Measurements from ENCODE around the gene TMEM88.

DNA sequence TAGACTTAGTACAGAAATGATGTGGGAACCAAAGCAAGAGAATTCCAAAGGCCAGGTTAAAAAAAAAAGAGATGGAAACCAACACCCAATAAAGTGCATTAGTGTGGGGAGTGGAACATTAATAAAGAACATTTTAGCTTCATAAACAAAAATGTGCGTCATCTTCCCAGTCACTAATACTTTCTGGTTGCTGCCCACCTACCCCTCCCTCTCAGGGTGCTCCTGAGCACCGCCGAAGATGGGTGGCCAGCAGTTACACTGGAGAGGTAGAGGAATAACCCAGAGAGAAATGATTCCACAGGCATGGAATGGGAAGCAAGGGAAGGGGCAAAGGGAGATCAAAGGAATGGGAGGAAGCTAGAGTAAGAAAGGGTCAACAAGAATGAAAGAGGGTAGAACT lies 27.8 kb downstream of the TMEM88 start:
- TF ChIP-seq OSR1 (CRISPR knock-in tag; IDR thresholded peaks at IDR 0.05) (no peak), BACH2 (CRISPR knock-in tag; IDR thresholded peaks at IDR 0.05; ENCODE audit: borderline replicate concordance) (no peak), CSDC2 (CRISPR knock-in tag; IDR thresholded peaks at IDR 0.05) (no peak), ZNF565 (CRISPR knock-in tag; conservative IDR thresholded peaks at IDR 0.05; ENCODE audit: low read depth) (no peak), ARNTL (CRISPR knock-in tag; IDR thresholded peaks at IDR 0.05; ENCODE audit: borderline replicate concordance, low read depth) (no peak), ZNF8 (CRISPR knock-in tag; IDR thresholded peaks at IDR 0.05) (no peak), ZFP30 (CRISPR knock-in tag; IDR thresholded peaks at IDR 0.05) (no peak)
- TF ChIP-seq, protein P1, sequence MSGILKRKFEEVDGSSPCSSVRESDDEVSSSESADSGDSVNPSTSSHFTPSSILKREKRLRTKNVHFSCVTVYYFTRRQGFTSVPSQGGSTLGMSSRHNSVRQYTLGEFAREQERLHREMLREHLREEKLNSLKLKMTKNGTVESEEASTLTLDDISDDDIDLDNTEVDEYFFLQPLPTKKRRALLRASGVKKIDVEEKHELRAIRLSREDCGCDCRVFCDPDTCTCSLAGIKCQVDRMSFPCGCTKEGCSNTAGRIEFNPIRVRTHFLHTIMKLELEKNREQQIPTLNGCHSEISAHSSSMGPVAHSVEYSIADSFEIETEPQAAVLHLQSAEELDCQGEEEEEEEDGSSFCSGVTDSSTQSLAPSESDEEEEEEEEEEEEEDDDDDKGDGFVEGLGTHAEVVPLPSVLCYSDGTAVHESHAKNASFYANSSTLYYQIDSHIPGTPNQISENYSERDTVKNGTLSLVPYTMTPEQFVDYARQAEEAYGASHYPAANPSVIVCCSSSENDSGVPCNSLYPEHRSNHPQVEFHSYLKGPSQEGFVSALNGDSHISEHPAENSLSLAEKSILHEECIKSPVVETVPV (CRISPR knock-in tag; IDR thresholded peaks at IDR 0.05), result no peak
- TF ChIP-seq, protein P2, sequence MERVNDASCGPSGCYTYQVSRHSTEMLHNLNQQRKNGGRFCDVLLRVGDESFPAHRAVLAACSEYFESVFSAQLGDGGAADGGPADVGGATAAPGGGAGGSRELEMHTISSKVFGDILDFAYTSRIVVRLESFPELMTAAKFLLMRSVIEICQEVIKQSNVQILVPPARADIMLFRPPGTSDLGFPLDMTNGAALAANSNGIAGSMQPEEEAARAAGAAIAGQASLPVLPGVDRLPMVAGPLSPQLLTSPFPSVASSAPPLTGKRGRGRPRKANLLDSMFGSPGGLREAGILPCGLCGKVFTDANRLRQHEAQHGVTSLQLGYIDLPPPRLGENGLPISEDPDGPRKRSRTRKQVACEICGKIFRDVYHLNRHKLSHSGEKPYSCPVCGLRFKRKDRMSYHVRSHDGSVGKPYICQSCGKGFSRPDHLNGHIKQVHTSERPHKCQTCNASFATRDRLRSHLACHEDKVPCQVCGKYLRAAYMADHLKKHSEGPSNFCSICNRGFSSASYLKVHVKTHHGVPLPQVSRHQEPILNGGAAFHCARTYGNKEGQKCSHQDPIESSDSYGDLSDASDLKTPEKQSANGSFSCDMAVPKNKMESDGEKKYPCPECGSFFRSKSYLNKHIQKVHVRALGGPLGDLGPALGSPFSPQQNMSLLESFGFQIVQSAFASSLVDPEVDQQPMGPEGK (CRISPR knock-in tag; IDR thresholded peaks at IDR 0.05; ENCODE audit: borderline replicate concordance), result no peak
